Epithelial cell of esophagus (primary cell): ENCODE results near the gene PDLIM7.

Source experiments
- DNase-seq: peaks from one replicate; pipeline ENCODE4 v3.0.0; 2010; ENCODE audit warnings: low read depth
- H3K4me3 ChIP-seq: 2 replicates; pipeline ENCODE4 v1.5.1; 2011; ENCODE audit warnings: mild to moderate bottlenecking, low read length, control low read depth
- CTCF ChIP-seq: IDR thresholded peaks from 2 replicates; pipeline ENCODE4 v1.5.1; 2011; ENCODE audit warnings: low read depth, mild to moderate bottlenecking, low read length, control low read depth, inconsistent platforms; ENCODE audit not compliant: insufficient read depth; ENCODE audit errors: missing control alignments

PDLIM7 gene

GRCh38 chr5:177524539-177524900, 27.1 kb upstream of the PDLIM7 start:
- no peak for TF ChIP-seq CTCF
- H3K4me3 ChIP-seq: no peak overlapping the region
- no peak for DNase-seq

GRCh38 chr5:177523711-177524538, 26.5 kb upstream of the PDLIM7 start:
- H3K4me3 ChIP-seq: no peak overlapping the region
- no peak for DNase-seq
- TF ChIP-seq CTCF: no peak

- no peak overlapping the region for H3K4me3 ChIP-seq
- peak; percentile 19 for TF ChIP-seq CTCF
- DNase-seq: no peak
Observed at GRCh38 chr5:177520916-177521513, 23.6 kb upstream of the PDLIM7 start.

- no peak for DNase-seq
- no peak for TF ChIP-seq CTCF
- H3K4me3 ChIP-seq: no peak overlapping the region
Observed at GRCh38 chr5:177520271-177520670, 22.9 kb upstream of the PDLIM7 start.

GRCh38 chr5:177519463-177520235, 22.2 kb upstream of the PDLIM7 start:
- no peak for TF ChIP-seq CTCF
- DNase-seq: no peak
- H3K4me3 ChIP-seq: no peak overlapping the region

GRCh38 chr5:177516601-177517568, 19.5 kb upstream of the PDLIM7 start, which contains the start of gene DDX41:
Gene DDX41, minus strand, starts transcription at chr5:177516961. Its CDS starts 16 bp downstream, at chr5:177516945.
- DNase-seq: peak; percentile 99
- no peak for TF ChIP-seq CTCF
- peak within 1 kb of the TSS; percentile 96 for H3K4me3 ChIP-seq
